Measurements from ENCODE around the gene PIKFYVE.
"Not testable (repeated sequence)": the region's sequence is repeated elsewhere in the genome, so short reads cannot be mapped to it uniquely, and the experiment has no call there.

PIKFYVE gene

DNA sequence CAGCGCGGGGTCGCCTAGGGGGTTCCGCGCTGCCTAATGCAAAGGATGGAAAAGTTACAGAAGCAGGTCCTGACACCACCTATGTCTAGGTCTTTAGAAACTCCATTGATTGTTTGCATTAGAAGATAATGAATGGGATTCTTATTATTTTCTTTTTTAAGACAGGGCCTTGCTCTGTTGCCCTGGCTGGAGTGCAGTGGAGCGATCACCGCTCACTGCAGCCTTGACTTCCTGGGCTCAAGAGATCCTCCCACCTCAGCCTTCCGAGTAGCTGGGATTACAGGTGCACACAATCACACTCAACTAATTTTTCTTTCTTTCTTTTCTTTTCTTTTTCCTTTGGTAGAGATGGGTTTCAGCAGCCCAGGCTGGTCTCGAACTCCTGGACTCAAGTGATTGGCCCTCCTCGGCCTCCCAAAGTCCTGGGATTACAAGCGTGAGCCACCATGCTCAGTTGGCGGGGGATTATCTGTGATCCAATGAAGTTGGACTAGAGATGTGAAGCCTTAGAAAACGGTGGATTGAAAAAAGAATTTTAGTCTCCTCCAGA is 10.4 kb upstream of the PIKFYVE start:
- no peak for DNase-seq

DNA sequence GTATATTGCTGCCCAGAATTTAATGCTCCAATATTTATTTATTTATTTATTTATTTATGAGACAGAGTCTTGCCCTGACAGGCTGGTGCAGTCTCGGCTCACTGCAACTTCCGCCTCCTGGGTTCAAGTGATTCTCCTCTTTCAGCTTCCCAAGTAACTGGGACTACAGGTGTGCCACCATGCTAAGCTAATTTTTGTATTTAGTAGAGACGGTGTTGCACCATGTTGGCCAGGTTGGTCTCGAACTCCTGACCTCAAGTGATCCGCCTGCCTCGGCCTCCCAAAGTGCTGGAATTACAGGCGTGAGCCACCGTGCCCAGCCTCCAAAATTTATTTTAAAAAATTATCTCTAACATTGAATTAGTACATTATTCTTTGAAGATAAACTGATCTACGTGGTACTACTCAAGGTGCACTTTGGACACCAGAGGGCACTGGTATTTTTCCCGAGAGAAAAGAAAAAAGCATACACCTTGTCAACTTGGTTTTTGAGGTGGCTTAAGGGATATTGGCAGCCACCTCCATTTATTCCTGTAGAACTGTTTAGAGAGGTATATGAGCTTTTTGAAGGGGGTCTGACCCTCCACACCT is 9.8 kb upstream of the PIKFYVE start:
- no peak for DNase-seq

DNA sequence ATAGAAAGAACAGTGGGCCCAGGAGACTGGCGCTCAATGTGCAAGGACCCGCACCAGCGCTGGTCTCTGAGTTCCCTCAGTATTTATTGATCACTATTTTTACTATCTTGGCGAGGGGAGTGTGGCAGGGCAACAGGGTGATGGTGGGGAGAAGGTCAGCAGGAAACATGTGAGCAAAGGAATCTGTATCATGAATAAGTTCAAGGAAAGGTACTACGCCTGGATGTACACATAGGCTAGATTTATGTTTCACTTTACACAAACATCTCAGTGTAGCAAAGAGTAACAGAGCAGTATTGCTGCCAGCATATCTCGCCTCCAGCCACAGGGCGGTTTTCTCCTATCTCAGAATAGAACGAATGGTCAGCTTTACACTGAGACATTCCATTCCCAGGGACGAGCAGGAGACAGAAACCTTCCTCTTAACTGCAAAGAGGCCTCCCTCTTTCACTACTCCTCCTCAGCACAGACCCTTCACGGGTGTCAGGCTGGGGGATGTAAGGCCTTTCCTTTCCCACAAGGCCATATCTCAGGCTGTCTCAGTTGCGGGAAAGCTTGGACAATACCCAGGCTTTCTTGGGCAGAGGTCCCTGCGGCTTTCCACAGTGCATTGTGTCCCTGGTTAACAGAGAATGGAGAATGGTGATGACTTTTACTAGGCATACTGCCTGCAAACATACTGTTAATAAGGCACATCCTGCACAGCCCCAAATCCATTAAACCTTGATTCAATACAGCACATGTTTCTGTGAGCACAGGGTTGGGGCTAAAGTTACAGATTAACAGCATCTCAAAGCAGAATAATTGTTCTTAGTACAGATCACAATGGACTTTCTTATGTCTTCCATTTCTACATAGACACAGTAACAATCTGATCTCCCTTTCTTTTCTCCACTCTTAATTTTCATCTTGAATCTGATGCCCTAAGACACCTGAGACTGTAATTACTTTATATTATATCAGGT is 8.9 kb upstream of the PIKFYVE start:
- DNase-seq: not testable (repeated sequence)

GRCh38 chr2:208265371-208265800 is 669 bp upstream of the PIKFYVE start:
- peak; percentile 47 to 48 for DNase-seq

DNA sequence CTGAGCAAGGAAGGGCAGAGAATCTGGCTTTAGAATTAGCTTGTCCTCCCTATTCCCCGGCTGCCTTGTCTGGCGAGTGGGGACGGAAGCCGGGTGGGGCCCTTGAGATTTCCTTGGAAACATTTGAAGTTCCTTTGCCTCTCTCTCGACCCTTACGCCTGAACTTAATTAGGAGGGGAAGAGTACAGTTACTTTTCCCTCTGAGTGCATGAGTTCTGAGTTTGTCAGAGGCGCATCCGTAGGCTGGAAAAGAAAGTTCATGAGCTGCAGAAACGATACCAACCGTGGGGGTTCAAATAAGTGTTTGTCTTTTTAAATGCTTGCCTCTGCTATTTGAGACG is 468 bp downstream of the PIKFYVE start:
- DNase-seq: no peak

GRCh38 chr2:208266936-208267335 is 881 bp downstream of the PIKFYVE start:
- peak in 1 of 2 donors; percentile 7 for DNase-seq

GRCh38 chr2:208267526-208267925 is 1.5 kb downstream of the PIKFYVE start:
- DNase-seq: not testable (repeated sequence)

DNA sequence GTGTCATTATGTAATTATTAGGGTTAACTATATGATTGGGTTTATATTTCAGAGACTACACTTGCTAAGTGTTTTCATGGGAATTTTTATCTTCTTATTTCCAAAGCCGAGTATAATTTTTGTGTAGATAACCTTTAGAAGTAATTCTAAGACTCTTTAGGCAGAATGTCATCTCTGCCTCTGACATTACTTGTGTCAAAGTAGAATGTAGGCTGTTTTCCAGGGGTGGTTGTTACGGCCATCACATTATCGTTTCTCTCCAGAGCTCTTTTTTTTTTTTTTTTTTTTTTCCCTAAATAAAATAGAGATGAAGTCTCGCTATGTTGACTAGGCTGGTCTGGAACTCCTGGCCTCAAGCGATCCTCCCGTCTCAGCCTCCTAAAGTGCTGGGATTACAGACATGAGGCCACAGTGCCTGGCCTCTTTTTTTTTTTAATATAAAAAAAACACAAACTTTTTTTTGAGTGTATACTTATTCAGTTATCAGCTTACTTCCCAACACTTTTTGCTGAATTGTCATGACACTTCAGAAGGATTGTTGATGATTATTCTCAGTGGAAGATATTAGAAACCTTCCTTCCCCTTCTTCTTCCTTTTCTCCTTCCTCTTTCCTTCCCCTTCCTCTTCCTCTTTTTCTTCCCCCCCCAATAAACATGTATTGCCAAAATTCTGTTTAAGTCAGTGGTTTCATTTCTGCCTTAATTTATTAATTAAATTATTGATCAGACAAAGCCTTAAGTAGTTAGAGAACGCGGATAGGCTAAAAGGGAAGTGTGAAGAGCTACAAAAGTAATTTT is 2.3 kb downstream of the PIKFYVE start:
- DNase-seq: no peak

- DNase-seq: peak in 1 of 2 donors; percentile 8
These were observed 3.0 kb downstream of the PIKFYVE start for GRCh38 chr2:208269091-208269490.

DNA sequence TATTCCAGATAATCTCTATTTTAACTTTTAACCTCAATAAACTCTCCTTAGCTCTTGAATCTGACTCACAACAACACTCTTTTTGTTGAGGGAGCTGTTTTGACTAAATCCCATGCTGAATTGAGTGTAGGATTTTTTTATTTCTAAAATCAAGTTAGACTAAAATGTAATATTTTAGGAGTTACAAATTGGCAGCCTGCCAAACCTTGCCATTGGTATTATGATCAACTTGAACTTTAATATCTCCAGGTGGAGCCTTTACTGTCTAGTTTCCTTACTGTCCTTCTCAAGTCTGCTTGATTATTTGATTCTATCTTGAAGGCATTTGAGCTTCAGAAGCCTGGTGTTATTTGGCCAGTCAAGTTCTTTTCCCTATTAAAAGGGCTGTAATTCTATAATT is 8.7 kb downstream of the PIKFYVE start:
- DNase-seq: no peak

DNA sequence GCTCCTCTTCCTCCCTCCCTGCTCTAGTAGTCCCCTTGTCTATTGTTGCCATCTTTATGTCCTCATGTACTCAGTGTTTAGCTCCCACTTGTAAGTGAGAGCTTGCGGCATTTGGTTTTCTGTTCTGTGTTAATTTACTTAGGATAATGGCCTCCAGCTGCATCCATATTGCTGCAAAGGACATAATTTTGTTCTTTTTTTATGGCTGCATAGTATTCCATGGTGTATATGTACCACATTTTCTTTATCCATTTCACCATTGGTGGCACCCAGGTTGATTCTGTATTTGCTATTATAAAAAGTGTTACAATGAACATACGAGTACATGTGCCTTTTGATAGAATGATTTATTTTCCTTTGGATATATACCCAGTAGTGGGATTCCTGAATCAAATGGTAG is 12.5 kb downstream of the PIKFYVE start:
- no peak for DNase-seq

GRCh38 chr2:208279236-208279635 is 13.2 kb downstream of the PIKFYVE start:
- no peak for DNase-seq

- no peak for DNase-seq
These were observed 14.2 kb downstream of the PIKFYVE start for GRCh38 chr2:208280234-208280633.

DNA sequence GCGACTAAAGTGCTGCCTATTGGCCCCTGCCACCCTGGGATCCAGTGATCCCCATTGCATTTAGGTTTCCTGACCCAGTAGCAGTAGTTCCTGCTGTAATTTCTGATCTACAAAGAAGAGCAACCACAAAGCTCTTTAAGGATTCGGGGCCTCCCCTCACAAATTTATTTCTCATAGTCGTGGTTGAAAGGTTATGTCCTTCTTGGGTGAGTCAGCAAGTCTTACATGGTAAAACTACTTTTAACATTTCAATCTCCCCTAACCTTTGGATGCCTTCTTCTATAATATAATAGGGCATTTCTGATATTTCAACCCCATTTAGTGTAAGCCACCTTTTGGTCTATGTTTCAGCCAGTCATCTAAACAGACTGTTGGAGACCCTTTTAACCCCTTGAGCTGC is 14.9 kb downstream of the PIKFYVE start:
- no peak for DNase-seq

GRCh38 chr2:208285853-208286252 is 19.8 kb downstream of the PIKFYVE start:
- DNase-seq: no peak

GRCh38 chr2:208294482-208295024 is 28.5 kb downstream of the PIKFYVE start:
- DNase-seq: no peak

DNA sequence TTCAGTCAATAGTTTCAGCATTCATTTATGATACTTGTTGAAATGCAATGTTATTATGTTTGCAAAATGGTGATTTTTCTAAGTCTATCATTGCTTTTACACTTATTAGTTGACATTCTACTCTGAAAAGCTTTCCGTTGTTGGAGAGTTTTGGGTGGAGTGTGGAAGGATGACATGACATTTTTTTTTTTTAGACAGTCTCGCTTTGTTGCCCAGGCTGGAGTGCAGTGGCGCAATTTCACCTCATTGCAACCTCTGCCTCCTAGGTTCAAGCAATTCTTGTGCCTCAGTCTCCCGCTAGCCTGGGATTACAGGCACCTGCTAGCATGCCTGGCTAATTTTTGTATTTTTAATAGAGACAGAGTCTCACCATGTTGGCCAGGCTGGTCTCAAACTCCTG is 29.8 kb downstream of the PIKFYVE start:
- no peak for DNase-seq

DNA sequence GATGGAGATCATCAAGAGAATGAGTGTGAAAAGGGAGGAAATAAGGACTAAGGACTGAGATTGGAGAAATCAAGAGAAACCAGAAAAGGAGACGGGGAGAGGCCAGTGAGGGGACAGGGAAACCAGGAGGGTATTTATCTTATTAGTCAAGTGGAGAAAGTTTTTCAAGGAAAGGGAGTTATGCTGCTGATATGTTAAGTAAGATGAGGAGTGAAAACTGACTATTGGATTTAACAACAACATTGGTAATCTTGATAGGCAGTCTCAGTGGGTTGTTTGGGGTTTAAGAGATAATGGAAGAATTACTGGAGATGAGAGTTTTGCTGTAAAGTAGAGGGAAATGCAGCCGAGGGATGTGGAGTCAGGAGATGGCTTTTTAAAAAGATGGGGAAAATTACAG is 30.6 kb downstream of the PIKFYVE start:
- no peak for DNase-seq

DNA sequence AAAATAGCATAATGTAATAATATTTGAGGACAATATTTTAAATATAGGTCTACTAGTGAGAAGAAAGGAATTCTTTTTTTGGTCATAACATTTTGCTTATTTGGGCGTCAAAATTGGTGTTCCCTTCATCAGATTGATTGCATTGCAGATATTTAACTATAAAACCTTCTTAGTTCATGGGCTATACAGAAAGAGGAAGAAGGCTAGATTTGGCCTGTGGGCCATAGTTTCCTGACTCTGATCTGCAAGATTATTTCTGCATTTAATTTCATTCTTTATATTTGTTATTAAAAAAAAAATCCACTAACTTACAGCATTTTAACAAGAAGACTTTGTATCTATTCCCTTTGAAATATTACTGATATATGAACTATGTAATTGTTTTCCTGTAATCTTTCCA is 31.9 kb downstream of the PIKFYVE start:
- DNase-seq: no peak

GRCh38 chr2:208300847-208301618 is 35.0 kb downstream of the PIKFYVE start:
- no peak for DNase-seq

DNA sequence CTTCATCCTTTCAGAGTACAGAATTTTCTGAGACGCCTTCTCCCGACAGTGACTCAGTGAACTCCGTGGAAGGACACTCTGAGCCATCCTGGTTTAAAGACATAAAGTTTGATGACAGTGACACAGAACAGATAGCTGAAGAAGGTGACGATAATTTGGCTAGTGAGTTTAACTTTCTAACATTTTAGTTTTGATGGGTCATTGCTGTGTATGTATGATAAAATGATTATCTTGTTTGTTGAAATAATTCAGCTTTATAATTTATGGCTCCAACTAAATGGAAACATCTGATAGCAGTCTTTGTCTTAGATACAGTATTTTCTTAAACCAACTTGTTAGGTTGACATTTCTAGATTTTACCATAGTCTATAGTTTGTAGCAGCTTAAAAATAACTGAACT is 38.1 kb downstream of the PIKFYVE start:
- DNase-seq: no peak

GRCh38 chr2:208304695-208305094 is 38.6 kb downstream of the PIKFYVE start:
- DNase-seq: no peak
